Measurements from ENCODE around the gene HACD1.

Gene HACD1

GRCh38 chr10:17580885-17581284, 36.3 kb downstream of the HACD1 start:
- Histone ChIP-seq H4K20me1 (ENCODE audit: insufficient read depth, low read length) (no peaks in the 10 kb centered on the region), H3K27ac (ENCODE audit: low read length) (no peak overlapping the region), H3K79me2 (ENCODE audit: insufficient read depth, low read length) (no peaks in the 10 kb centered on the region), H3K4me2 (ENCODE audit: insufficient read depth, low read length) (no peak overlapping the region), H3K27me3 (ENCODE audit: insufficient read depth, low read length, poor library complexity) (no peaks in the 10 kb centered on the region), H3K4me3 (ENCODE audit: low read depth in 1 of 2, low read length in 2 of 2) (no peak overlapping the region), H3K9ac (ENCODE audit: low read depth, low read length) (no peak overlapping the region), H3K4me1 (ENCODE audit: insufficient read depth, low read length) (no peaks in the 10 kb centered on the region), H3K9me3 (ENCODE audit: insufficient read depth, low read length, severe bottlenecking) (no peaks in the 10 kb centered on the region), H2AFZ (ENCODE audit: low read depth, low read length) (no peak overlapping the region), H3K36me3 (ENCODE audit: insufficient read depth, low read length) (no peaks in the 10 kb centered on the region)
- DNase-seq (no peak), ATAC-seq (ENCODE audit: insufficient read depth, low read depth) (no peak)
- TF ChIP-seq EZH2 (IDR thresholded peaks at IDR 0.05; ENCODE audit: borderline replicate concordance, low read depth, low read length, severe bottlenecking): no peak
- no peak for TF ChIP-seq CTCF (IDR thresholded peaks at IDR 0.05; ENCODE audit: borderline replicate concordance, extremely low read depth, low read length, poor library complexity, severe bottlenecking)

- Histone ChIP-seq H3K79me2 (ENCODE audit: insufficient read depth, low read length) (no peaks in the 10 kb centered on the region), H3K4me1 (ENCODE audit: insufficient read depth, low read length) (no peaks in the 10 kb centered on the region), H3K9me3 (ENCODE audit: insufficient read depth, low read length, severe bottlenecking) (no peaks in the 10 kb centered on the region), H3K4me3 (ENCODE audit: low read depth in 1 of 2, low read length in 2 of 2) (no peak overlapping the region), H3K9ac (ENCODE audit: low read depth, low read length) (no peak overlapping the region), H2AFZ (ENCODE audit: low read depth, low read length) (no peak overlapping the region), H3K4me2 (ENCODE audit: insufficient read depth, low read length) (no peak overlapping the region), H3K27me3 (ENCODE audit: insufficient read depth, low read length, poor library complexity) (no peaks in the 10 kb centered on the region), H3K27ac (ENCODE audit: low read length) (no peak overlapping the region), H3K36me3 (ENCODE audit: insufficient read depth, low read length) (no peaks in the 10 kb centered on the region), H4K20me1 (ENCODE audit: insufficient read depth, low read length) (no peaks in the 10 kb centered on the region)
- DNase-seq (no peak), ATAC-seq (ENCODE audit: insufficient read depth, low read depth) (no peak)
- TF ChIP-seq CTCF (IDR thresholded peaks at IDR 0.05; ENCODE audit: borderline replicate concordance, extremely low read depth, low read length, poor library complexity, severe bottlenecking) (no peak), EZH2 (IDR thresholded peaks at IDR 0.05; ENCODE audit: borderline replicate concordance, low read depth, low read length, severe bottlenecking) (no peak)
These were observed 38.6 kb downstream of the HACD1 start for GRCh38 chr10:17578603-17579002.

- Histone ChIP-seq H3K36me3 (ENCODE audit: insufficient read depth, low read length) (no peaks in the 10 kb centered on the region), H3K9me3 (ENCODE audit: insufficient read depth, low read length, severe bottlenecking) (no peaks in the 10 kb centered on the region), H3K79me2 (ENCODE audit: insufficient read depth, low read length) (no peaks in the 10 kb centered on the region), H3K27ac (ENCODE audit: low read length) (no peak overlapping the region), H2AFZ (ENCODE audit: low read depth, low read length) (no peak overlapping the region), H4K20me1 (ENCODE audit: insufficient read depth, low read length) (no peaks in the 10 kb centered on the region), H3K4me1 (ENCODE audit: insufficient read depth, low read length) (no peaks in the 10 kb centered on the region), H3K4me3 (ENCODE audit: low read depth in 1 of 2, low read length in 2 of 2) (no peak overlapping the region), H3K4me2 (ENCODE audit: insufficient read depth, low read length) (no peak overlapping the region), H3K9ac (ENCODE audit: low read depth, low read length) (no peak overlapping the region), H3K27me3 (ENCODE audit: insufficient read depth, low read length, poor library complexity) (no peaks in the 10 kb centered on the region)
- ATAC-seq (ENCODE audit: insufficient read depth, low read depth) (no peak), DNase-seq (no peak)
- TF ChIP-seq CTCF (IDR thresholded peaks at IDR 0.05; ENCODE audit: borderline replicate concordance, extremely low read depth, low read length, poor library complexity, severe bottlenecking) (no peak), EZH2 (IDR thresholded peaks at IDR 0.05; ENCODE audit: borderline replicate concordance, low read depth, low read length, severe bottlenecking) (no peak)
These were observed 40.4 kb downstream of the HACD1 start for GRCh38 chr10:17576768-17577167.

- H3K27ac ChIP-seq (ENCODE audit: low read length): no peak overlapping the region
- TF ChIP-seq CTCF (IDR thresholded peaks at IDR 0.05; ENCODE audit: borderline replicate concordance, extremely low read depth, low read length, poor library complexity, severe bottlenecking) (no peak), EZH2 (IDR thresholded peaks at IDR 0.05; ENCODE audit: borderline replicate concordance, low read depth, low read length, severe bottlenecking) (no peak)
- H4K20me1 ChIP-seq (ENCODE audit: insufficient read depth, low read length): no peaks in the 10 kb centered on the region
- no peaks in the 10 kb centered on the region for H3K4me1 ChIP-seq (ENCODE audit: insufficient read depth, low read length)
- H3K4me3 ChIP-seq (ENCODE audit: low read depth in 1 of 2, low read length in 2 of 2): no peak overlapping the region
- no peak overlapping the region for H3K9ac ChIP-seq (ENCODE audit: low read depth, low read length)
- ATAC-seq (ENCODE audit: insufficient read depth, low read depth) (no peak), DNase-seq (no peak)
- H3K79me2 ChIP-seq (ENCODE audit: insufficient read depth, low read length): no peaks in the 10 kb centered on the region
- no peaks in the 10 kb centered on the region for H3K27me3 ChIP-seq (ENCODE audit: insufficient read depth, low read length, poor library complexity)
- no peak overlapping the region for H2AFZ ChIP-seq (ENCODE audit: low read depth, low read length)
- H3K36me3 ChIP-seq (ENCODE audit: insufficient read depth, low read length): no peaks in the 10 kb centered on the region
- no peak overlapping the region for H3K4me2 ChIP-seq (ENCODE audit: insufficient read depth, low read length)
- no peaks in the 10 kb centered on the region for H3K9me3 ChIP-seq (ENCODE audit: insufficient read depth, low read length, severe bottlenecking)
These were observed 52.3 kb downstream of the HACD1 start for GRCh38 chr10:17564911-17565310.
